Ectodermal cell (in vitro differentiated cells): ENCODE results near the gene RAX.
"Not testable (repeated sequence)": the region's sequence is repeated elsewhere in the genome, so short reads cannot be mapped to it uniquely, and the experiment has no call there.

Source experiments
- H3K27ac ChIP-seq: 2 replicates; pipeline ENCODE4 v1.7.0; 2013; ENCODE audit warnings: mild to moderate bottlenecking, low read depth, low read length; ENCODE audit not compliant: insufficient read depth, poor library complexity, severe bottlenecking
- H3K27me3 ChIP-seq: 2 replicates; pipeline ENCODE4 v1.7.0; 2013; ENCODE audit warnings: mild to moderate bottlenecking, low read length; ENCODE audit not compliant: insufficient read depth, control insufficient read depth, poor library complexity, severe bottlenecking
- H3K36me3 ChIP-seq: one replicate; pipeline ENCODE4 v1.7.0; 2013; ENCODE audit warnings: low read length; ENCODE audit not compliant: control insufficient read depth, insufficient read depth
- H3K4me1 ChIP-seq: one replicate; pipeline ENCODE4 v1.7.0; 2013; ENCODE audit warnings: low read length; ENCODE audit not compliant: control insufficient read depth, insufficient read depth
- H3K4me3 ChIP-seq: 2 replicates; pipeline ENCODE4 v1.7.0; 2013; ENCODE audit warnings: low read depth, low read length, control low read depth; ENCODE audit not compliant: insufficient read depth
- H3K9me3 ChIP-seq: 2 replicates; pipeline ENCODE4 v1.7.0; 2013; ENCODE audit warnings: mild to moderate bottlenecking, low read length, moderate library complexity; ENCODE audit not compliant: control insufficient read depth
- WGBS, 2 experiments: methylation state at CpG; one replicate each; pipeline ENCODE4 v1.1.7; 2013; ENCODE audit warnings: missing lambda C conversion rate in 2 of 2; 5-methylcytosine and 5-hydroxymethylcytosine counted together

RAX gene

GRCh38 chr18:59266886-59267502, 6.3 kb downstream of the RAX start:
- H3K4me1 ChIP-seq: peaks cover 4% of the 10 kb centered on the region
- no peak overlapping the region for H3K27ac ChIP-seq
- H3K4me3 ChIP-seq: no peak overlapping the region
- 13 to 16% methylated on average over 9 to 10 of the region's 10 CpGs for WGBS, 2 experiments
- no peaks in the 10 kb centered on the region for H3K9me3 ChIP-seq
- H3K27me3 ChIP-seq: peaks cover 97% of the 10 kb centered on the region
- H3K36me3 ChIP-seq: no peaks in the 10 kb centered on the region

GRCh38 chr18:59266459-59266858, 6.8 kb downstream of the RAX start:
- peaks cover 4% of the 10 kb centered on the region for H3K4me1 ChIP-seq
- WGBS, 2 experiments: 55 to 100% methylated on average over 1 of the region's 1 CpG
- H3K4me3 ChIP-seq: no peak overlapping the region
- H3K27me3 ChIP-seq: peaks cover 92% of the 10 kb centered on the region
- no peaks in the 10 kb centered on the region for H3K9me3 ChIP-seq
- H3K27ac ChIP-seq: no peak overlapping the region
- H3K36me3 ChIP-seq: no peaks in the 10 kb centered on the region

- Histone ChIP-seq H3K36me3 (no peaks in the 10 kb centered on the region), H3K4me3 (no peak overlapping the region)
Measured at GRCh38 chr18:59265974-59266369, 7.3 kb downstream of the RAX start.

GRCh38 chr18:59265246-59265973, 7.8 kb downstream of the RAX start:
- WGBS, 2 experiments: 3% methylated on average over 38 of the region's 38 CpGs
- H3K4me3 ChIP-seq: no peak overlapping the region
- H3K27me3 ChIP-seq: peaks cover 81% of the 10 kb centered on the region
- no peaks in the 10 kb centered on the region for H3K36me3 ChIP-seq
- no peak overlapping the region for H3K27ac ChIP-seq
- H3K4me1 ChIP-seq: peaks cover 4% of the 10 kb centered on the region
- no peaks in the 10 kb centered on the region for H3K9me3 ChIP-seq

More at GRCh38 chr18:59265974-59266369, 7.3 kb downstream of the RAX start:
- 21 to 24% methylated on average over 12 of the region's 12 CpGs for WGBS, 2 experiments
- peaks cover 4% of the 10 kb centered on the region for H3K4me1 ChIP-seq
- no peaks in the 10 kb centered on the region for H3K9me3 ChIP-seq
- H3K27ac ChIP-seq: no peak overlapping the region
- H3K27me3 ChIP-seq: peaks cover 87% of the 10 kb centered on the region

GRCh38 chr18:59264651-59265245, 8.5 kb downstream of the RAX start:
- H3K4me1 ChIP-seq: peaks cover 4% of the 10 kb centered on the region
- H3K9me3 ChIP-seq: no peaks in the 10 kb centered on the region
- peaks cover 77% of the 10 kb centered on the region for H3K27me3 ChIP-seq
- 6% methylated on average over 41 of the region's 41 CpGs for WGBS, 2 experiments
- no peak overlapping the region for H3K4me3 ChIP-seq
- H3K27ac ChIP-seq: no peak overlapping the region
- no peaks in the 10 kb centered on the region for H3K36me3 ChIP-seq

GRCh38 chr18:59264121-59264571, 9.1 kb downstream of the RAX start:
- Histone ChIP-seq H3K36me3 (no peaks in the 10 kb centered on the region), H3K27me3 (peaks cover 71% of the 10 kb centered on the region), H3K27ac (no peak overlapping the region), H3K4me3 (no peak overlapping the region), H3K4me1 (peaks cover 4% of the 10 kb centered on the region), H3K9me3 (no peaks in the 10 kb centered on the region)
- WGBS, 2 experiments: 1 to 3% methylated on average over 15 to 17 of the region's 17 CpGs

- H3K36me3 ChIP-seq: no peaks in the 10 kb centered on the region
- no peaks in the 10 kb centered on the region for H3K9me3 ChIP-seq
- H3K27me3 ChIP-seq: peaks cover 67% of the 10 kb centered on the region
- 10 to 11% methylated on average over 14 to 15 of the region's 16 CpGs for WGBS, 2 experiments
- H3K27ac ChIP-seq: no peak overlapping the region
- peaks cover 4% of the 10 kb centered on the region for H3K4me1 ChIP-seq
- H3K4me3 ChIP-seq: no peak overlapping the region
Measured at GRCh38 chr18:59263661-59264060, 9.6 kb downstream of the RAX start.

GRCh38 chr18:59262243-59262642, 11.0 kb downstream of the RAX start:
- no CpG with 5 or more reads among the region's 2 CpGs for WGBS, 2 experiments
- not testable (repeated sequence) for H3K36me3 ChIP-seq, H3K27ac ChIP-seq, H3K4me3 ChIP-seq, H3K9me3 ChIP-seq, H3K4me1 ChIP-seq
- peaks cover 52% of the 10 kb centered on the region for H3K27me3 ChIP-seq

- not testable (repeated sequence) for H3K9me3 ChIP-seq, H3K36me3 ChIP-seq, H3K4me1 ChIP-seq, H3K4me3 ChIP-seq, H3K27ac ChIP-seq
- H3K27me3 ChIP-seq: peaks cover 48% of the 10 kb centered on the region
- 80% methylated on average over 1 of the region's 3 CpGs; no CpG with 5 or more reads in 1 of the 2 experiments for whole genome bisulfite sequencing, 2 experiments
Measured at GRCh38 chr18:59261842-59262241, 11.4 kb downstream of the RAX start.

GRCh38 chr18:59255491-59255890, 17.8 kb downstream of the RAX start:
- H3K4me1 ChIP-seq, H3K9me3 ChIP-seq, H3K4me3 ChIP-seq, H3K27ac ChIP-seq, H3K27me3 ChIP-seq, H3K36me3 ChIP-seq: not testable (repeated sequence)
- WGBS, 2 experiments: 85% methylated on average over 28 to 30 of the region's 30 CpGs
